Pancreas (tissue), 10 donors: ENCODE measurements around the gene TNFRSF8. TPM values are rescaled to one million over a fixed set of nuclear protein-coding genes. Genes with fewer than 3 reads are reported as not detected.

Experiments
- ATAC-seq, 4 donors: fragments of 200-7000 bp; cut with Tn5 transposase; one replicate each; pipeline versions ENCODE4 v1.8.0 to v1.9.1; 2020; ENCODE audit warnings: mild to moderate bottlenecking in 4 of 4, moderate library complexity in 4 of 4
- DNase-seq, 6 donors: peaks; one replicate each; pipeline ENCODE4 v3.0.0-alpha.2; 2020
- FAIRE-seq: peaks from 2 replicates; lab custom pipeline; 2012; peaks lifted over from hg19 to GRCh38; lab: Jason Lieb, UNC
- H3K27ac ChIP-seq, 4 donors: fragments of 200-600 bp; sonication (generic); 1 replicate in 3 of 4; 2 replicates in 1 of 4; pipeline versions ENCODE4 v1.5.0 to v1.8.0; 2020
- H3K27me3 ChIP-seq, 4 donors: fragments of 200-600 bp; one replicate each; pipeline ENCODE4 v1.8.0; 2021
- H3K36me3 ChIP-seq, 3 donors: fragments of 200-600 bp; sonication (generic) in 1 of 3; one replicate each; pipeline versions ENCODE4 v1.5.0 to v1.8.0; 2020 to 2021
- H3K4me1 ChIP-seq, 3 donors: fragments of 200-600 bp; one replicate each; pipeline ENCODE4 v1.8.0; 2021
- H3K4me3 ChIP-seq, 4 donors: fragments of 200-600 bp; sonication (generic) in 2 of 4; one replicate each; pipeline versions ENCODE4 v1.5.0 to v1.8.0; 2020 to 2021
- H3K9me3 ChIP-seq, 4 donors: fragments of 200-600 bp; one replicate each; pipeline ENCODE4 v1.8.0; 2021
- WGBS, 2 donors: extraction: QIAGEN DNeasy Blood & Tissue Kit; methylation state at CpG; one replicate each; pipeline ENCODE4 v1.1.7; 2013; 5-methylcytosine and 5-hydroxymethylcytosine counted together
- intact Hi-C, 3 donors: fragments of 100-400 bp; cut with DNase I; formaldehyde crosslinking; loops; one replicate each; pipeline versions ENCODE4 v1.11.1 to v1.14.2; 2022
- polyA plus RNA-seq, 2 donors: library from polyadenylated mRNA; stranded (reverse); fragments of 200-250 nt; gene quantifications; one replicate each; pipeline ENCODE4 v1.2.3, GENCODE V29; 2013
- total RNA-seq, 6 donors: library from RNA; stranded (reverse); fragmentation: NEBNext Ultra II Directional in 4 of 6; extraction: Animal tissue kit (Norgen Biotek cat#: 25700) in 4 of 6; gene quantifications; one replicate each; pipeline versions ENCODE4 v1.2.1 to v1.2.4, GENCODE V29; 2021 to 2023
- TF ChIP-seq, protein P1 (sequence below), 4 donors: fragments of 200-600 bp; sonication (generic) in 3 of 4; IDR thresholded peaks; one replicate each; pipeline versions ENCODE4 v1.5.0 to v1.8.0; 2021; ENCODE audit warnings: antibody characterized with exemption in 4 of 4
- donor health status: healthy with polysubstance abuse.
- donor health status: DM: no; HTN: no; CAD: no; lungs with moderate emphysema.
- donor health status: DM: no; HTN: no; CAD: no.
- donor health status: control.
- donor health status: control.
- donor health status: Bipolar disorder and iron deficiency.
- donor health status: DM: yes; HTN: yes; CAD: no.
- donor health status: DM: no; HTN: no; CAD: no.
- donor health status: DM: no; HTN: no; CAD: no.
- donor health status: DM: yes; HTN: yes; CAD: no.

TNFRSF8 gene
- total and polyA plus RNA-seq, 8 donors, result 0.08 to 0.72 (median 0.25) TPM; not detected in 1

DNA sequence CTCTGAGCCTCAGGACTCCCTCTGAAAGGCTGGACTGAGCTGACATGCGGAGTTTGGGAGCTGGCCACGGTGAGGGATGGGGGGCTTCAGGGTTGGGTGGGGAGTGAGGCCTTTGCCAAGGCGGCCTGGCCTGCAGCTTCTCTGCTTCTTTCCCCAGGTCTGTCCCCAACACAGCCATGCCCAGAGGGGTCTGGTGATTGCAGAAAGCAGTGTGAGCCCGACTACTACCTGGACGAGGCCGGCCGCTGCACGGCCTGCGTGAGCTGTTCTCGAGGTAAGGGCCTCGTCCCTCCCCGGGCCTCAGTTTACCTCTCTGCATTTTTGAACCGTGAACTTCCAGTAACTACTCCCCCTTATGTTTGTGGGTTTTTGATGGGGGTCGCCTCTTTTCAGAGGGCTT, 48.6 kb downstream of the TNFRSF8 start:
- ATAC-seq (no peak), FAIRE-seq (no peak), DNase-seq (peak in 1 of 6 donors; percentile 13)
- no peaks in the 10 kb centered on the region for H3K36me3 ChIP-seq
- 67 to 75% methylated on average over 14 of the region's 14 CpGs for whole genome bisulfite sequencing, 2 donors
- no peaks in the 10 kb centered on the region for H3K4me1 ChIP-seq
- H3K9me3 ChIP-seq, result no peaks in the 10 kb centered on the region
- H3K4me3 ChIP-seq, result no peak overlapping the region
- H3K27me3 ChIP-seq, result no peaks in the 10 kb centered on the region
- TF ChIP-seq, protein P1, sequence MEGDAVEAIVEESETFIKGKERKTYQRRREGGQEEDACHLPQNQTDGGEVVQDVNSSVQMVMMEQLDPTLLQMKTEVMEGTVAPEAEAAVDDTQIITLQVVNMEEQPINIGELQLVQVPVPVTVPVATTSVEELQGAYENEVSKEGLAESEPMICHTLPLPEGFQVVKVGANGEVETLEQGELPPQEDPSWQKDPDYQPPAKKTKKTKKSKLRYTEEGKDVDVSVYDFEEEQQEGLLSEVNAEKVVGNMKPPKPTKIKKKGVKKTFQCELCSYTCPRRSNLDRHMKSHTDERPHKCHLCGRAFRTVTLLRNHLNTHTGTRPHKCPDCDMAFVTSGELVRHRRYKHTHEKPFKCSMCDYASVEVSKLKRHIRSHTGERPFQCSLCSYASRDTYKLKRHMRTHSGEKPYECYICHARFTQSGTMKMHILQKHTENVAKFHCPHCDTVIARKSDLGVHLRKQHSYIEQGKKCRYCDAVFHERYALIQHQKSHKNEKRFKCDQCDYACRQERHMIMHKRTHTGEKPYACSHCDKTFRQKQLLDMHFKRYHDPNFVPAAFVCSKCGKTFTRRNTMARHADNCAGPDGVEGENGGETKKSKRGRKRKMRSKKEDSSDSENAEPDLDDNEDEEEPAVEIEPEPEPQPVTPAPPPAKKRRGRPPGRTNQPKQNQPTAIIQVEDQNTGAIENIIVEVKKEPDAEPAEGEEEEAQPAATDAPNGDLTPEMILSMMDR (IDR thresholded peaks at IDR 0.05), result no peak
- no peak overlapping the region for H3K27ac ChIP-seq
- intact Hi-C loops, result no loop called here

- Histone ChIP-seq H3K36me3 (no peaks in the 10 kb centered on the region), H3K9me3 (no peaks in the 10 kb centered on the region), H3K4me3 (no peak overlapping the region), H3K4me1 (no peaks in the 10 kb centered on the region), H3K27me3 (no peaks in the 10 kb centered on the region), H3K27ac (no peak overlapping the region)
- ATAC-seq (no peak), FAIRE-seq (no peak), DNase-seq (peak in 1 of 6 donors; percentile 20)
- 64 to 67% methylated on average over 5 of the region's 5 CpGs for WGBS, 2 donors
- intact Hi-C loops, result no loop called here
- TF ChIP-seq, protein P1 (IDR thresholded peaks at IDR 0.05), result no peak
These were observed 49.6 kb downstream of the TNFRSF8 start for GRCh38 chr1:12112711-12113161.

DNA sequence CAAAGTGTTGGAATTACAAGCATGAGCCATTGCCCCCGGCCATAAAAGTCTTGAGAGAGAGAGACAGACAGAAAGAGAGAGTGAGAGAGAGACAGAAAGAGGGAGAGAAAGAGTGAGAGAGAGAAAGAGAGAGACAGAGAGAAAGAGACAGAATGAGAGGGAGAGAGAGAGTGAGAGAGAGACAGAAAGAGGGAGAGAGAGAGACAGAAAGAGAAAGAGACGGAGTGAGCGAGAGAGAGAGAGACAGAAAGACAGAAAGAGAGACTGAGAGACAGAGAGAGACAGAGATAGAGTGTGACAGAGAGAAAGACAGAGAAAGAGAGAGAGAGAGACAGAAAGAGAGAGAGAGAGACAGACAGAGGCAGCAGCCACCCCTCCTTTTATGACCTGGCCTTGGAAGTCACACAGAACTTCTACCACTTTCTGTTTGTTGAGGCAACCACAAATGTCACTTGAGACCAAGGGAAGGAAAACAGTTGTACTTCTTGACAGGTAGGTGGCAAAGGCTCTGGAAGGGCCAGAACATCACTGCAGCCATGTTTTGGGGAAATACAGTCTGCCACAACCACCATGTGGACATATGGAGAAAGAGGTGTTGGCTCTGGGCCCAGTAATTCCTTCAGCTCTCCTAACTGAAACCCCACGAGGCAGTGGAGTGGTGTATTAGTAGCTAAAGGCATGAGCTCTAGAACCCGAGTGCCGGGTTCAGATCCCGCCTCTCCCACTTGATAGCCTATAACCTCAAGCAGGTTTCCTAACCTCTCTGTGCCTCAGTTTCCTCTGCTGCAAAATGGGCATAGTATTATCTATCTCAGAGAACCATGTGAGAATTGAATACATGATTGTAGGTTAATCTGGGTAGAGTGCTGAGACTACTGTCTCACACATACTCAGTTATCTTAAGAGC, 50.6 kb downstream of the TNFRSF8 start:
- FAIRE-seq, result no peak
- DNase-seq, result peak in 1 of 6 donors; percentile 1

DNA sequence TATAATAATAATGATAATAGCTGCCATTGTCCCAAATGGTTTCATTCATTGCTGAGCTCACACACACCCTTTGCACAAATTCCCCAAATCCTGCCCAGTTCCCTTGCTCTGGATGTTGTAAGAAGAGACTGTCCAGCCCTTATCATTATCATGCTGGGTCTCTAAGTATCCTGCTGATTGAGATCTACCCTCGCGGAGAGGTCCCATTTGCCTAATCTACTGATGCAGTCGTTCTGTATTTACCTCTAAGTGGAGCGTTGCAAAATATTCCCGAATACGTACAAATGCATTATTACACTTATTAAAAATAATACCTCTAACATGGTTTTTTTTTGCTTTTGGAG, 51.2 kb downstream of the TNFRSF8 start:
- H3K27me3 ChIP-seq, result no peaks in the 10 kb centered on the region
- H3K27ac ChIP-seq, result no peak overlapping the region
- H3K4me1 ChIP-seq, result no peaks in the 10 kb centered on the region
- no peaks in the 10 kb centered on the region for H3K9me3 ChIP-seq
- DNase-seq (no peak), FAIRE-seq (no peak), ATAC-seq (no peak)
- TF ChIP-seq, protein P1 (IDR thresholded peaks at IDR 0.05), result no peak
- intact Hi-C loops, result no loop called here
- 71 to 75% methylated on average over 6 of the region's 6 CpGs for WGBS, 2 donors
- no peak overlapping the region for H3K4me3 ChIP-seq
- no peaks in the 10 kb centered on the region for H3K36me3 ChIP-seq

More for the DNA sequence above, 50.6 kb downstream of the TNFRSF8 start:
- 68 to 77% methylated on average over 7 of the region's 7 CpGs for WGBS, 2 donors
- intact Hi-C loops, result no loop called here
- no peaks in the 10 kb centered on the region for H3K36me3 ChIP-seq
- no peaks in the 10 kb centered on the region for H3K27me3 ChIP-seq
- H3K4me1 ChIP-seq, result no peaks in the 10 kb centered on the region
- no peaks in the 10 kb centered on the region for H3K9me3 ChIP-seq
- TF ChIP-seq, protein P1 (IDR thresholded peaks at IDR 0.05), result no peak
- H3K27ac ChIP-seq, result no peak overlapping the region
- H3K4me3 ChIP-seq, result no peak overlapping the region
- ATAC-seq, result no peak

DNA sequence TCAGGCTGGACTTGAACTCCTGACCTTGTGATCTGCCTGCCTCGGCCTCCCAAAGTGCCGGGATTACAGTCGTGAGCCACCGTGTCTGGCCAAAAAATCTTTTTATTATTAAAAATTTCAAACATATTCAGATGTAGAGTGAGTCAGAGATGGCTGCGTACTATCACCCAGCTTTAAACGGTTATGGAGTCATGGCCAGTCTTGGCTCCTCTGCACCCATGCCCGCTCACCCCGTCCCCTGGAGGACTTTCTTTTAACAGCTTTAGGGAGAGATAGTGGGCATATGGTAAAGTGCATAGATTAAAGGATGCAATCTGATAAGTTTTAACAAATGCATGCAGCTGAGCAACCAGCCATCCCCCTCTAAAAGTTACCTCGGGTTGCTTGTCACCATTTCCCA, 51.8 kb downstream of the TNFRSF8 start:
- H3K4me3 ChIP-seq, result no peak overlapping the region
- FAIRE-seq (no peak), ATAC-seq (no peak), DNase-seq (peak in 1 of 6 donors; percentile 1)
- no peak overlapping the region for H3K27ac ChIP-seq
- TF ChIP-seq, protein P1 (IDR thresholded peaks at IDR 0.05), result no peak
- H3K9me3 ChIP-seq, result no peaks in the 10 kb centered on the region
- intact Hi-C loops, result no loop called here
- no peaks in the 10 kb centered on the region for H3K36me3 ChIP-seq
- no peaks in the 10 kb centered on the region for H3K4me1 ChIP-seq
- no peaks in the 10 kb centered on the region for H3K27me3 ChIP-seq
- 58 to 76% methylated on average over 9 of the region's 9 CpGs for WGBS, 2 donors
